Transverse colon (tissue), 4 donors: ENCODE results near the gene STARD3. TPM values are rescaled to one million over a fixed set of nuclear protein-coding genes. Genes with fewer than 3 reads are reported as not detected.

ENCODE experiments used
- DNase-seq: peaks from one replicate; pipeline ENCODE4 v3.0.0-alpha.2; 2019
- H3K27ac ChIP-seq, 4 donors: fragments of 200-600 bp; sonication (generic); 2 replicates each; pipeline ENCODE4 v1.5.1; 2016 to 2018; ENCODE audit warnings: inconsistent platforms in 4 of 4
- H3K27me3 ChIP-seq: fragments of 200-600 bp; sonication (generic); 2 replicates; pipeline ENCODE4 v1.5.1; 2017; ENCODE audit warnings: inconsistent platforms
- H3K36me3 ChIP-seq, 4 donors: fragments of 200-600 bp; sonication (generic); 2 replicates each; pipeline ENCODE4 v1.5.1; 2017 to 2019; ENCODE audit warnings: inconsistent platforms in 4 of 4
- H3K4me1 ChIP-seq, 4 donors: fragments of 200-600 bp; sonication (generic); 2 replicates each; pipeline ENCODE4 v1.5.1; 2017 to 2020; ENCODE audit warnings: inconsistent platforms in 4 of 4
- H3K4me3 ChIP-seq, 4 donors: fragments of 200-600 bp; sonication (generic); 1 replicate in 1 of 4; 2 replicates in 3 of 4; pipeline versions ENCODE4 v1.5.1 to v1.6.1; 2017 to 2019; ENCODE audit warnings: inconsistent platforms in 4 of 4
- H3K9me3 ChIP-seq, 2 donors: fragments of 200-600 bp; sonication (generic); 2 replicates each; pipeline ENCODE4 v1.5.1; 2017 to 2019; ENCODE audit warnings: inconsistent platforms in 2 of 2
- EP300 ChIP-seq: sonication (generic); formaldehyde crosslinking; IDR thresholded peaks from one replicate; pipeline ENCODE4 v1.6.1; 2017; ENCODE audit warnings: antibody characterized with exemption, low read depth
- POLR2A ChIP-seq: fragments of 450-650 bp; IDR thresholded peaks from one replicate; pipeline ENCODE4 v1.6.1; 2016; ENCODE audit warnings: antibody characterized with exemption, mild to moderate bottlenecking, moderate library complexity
- POLR2AphosphoS5 ChIP-seq, 3 donors: sonication (generic); formaldehyde crosslinking; IDR thresholded peaks; one replicate each; pipeline ENCODE4 v1.6.1; 2016; ENCODE audit warnings: antibody characterized with exemption in 3 of 3
- WGBS, 2 donors: methylation state at CpG; one replicate each; pipeline ENCODE4 v1.1.5; 2018; ENCODE audit warnings: low coverage in 1 of 2; 5-methylcytosine and 5-hydroxymethylcytosine counted together
- in situ Hi-C, 4 donors: fragments of 200-750 bp; cut with MboI; loops; one replicate each; pipeline versions ENCODE4 v1.15.0 to v1.15.1; 2017; ENCODE audit warnings: low sequenced_read_pairs in 3 of 4, low pct_ligation_motif_present in 1 of 4, low pct_unique_long_range_greater_than_20kb in 1 of 4
- intact Hi-C: fragments of 100-400 bp; cut with DNase I; formaldehyde crosslinking; loops from one replicate; pipeline ENCODE4 v1.15.1; 2023; ENCODE audit warnings: low total_unique reads
- total RNA-seq, 4 donors: library from RNA; depleted of rRNA; stranded (reverse); fragments of >200 nt; gene quantifications; one replicate each; pipeline ENCODE4 v1.1.0, GENCODE V29; 2016
- TF ChIP-seq, protein P1 (sequence below), 5 experiments: fragments of 200-600 bp in 3 of 5; fragments of 450-650 bp in 2 of 5; sonication (generic) in 3 of 5; IDR thresholded peaks; 1 replicate in 2 of 5; 2 replicates in 3 of 5; pipeline ENCODE4 v1.5.1; 2016 to 2017; ENCODE audit warnings: antibody characterized with exemption in 5 of 5, inconsistent platforms in 3 of 5, mild to moderate bottlenecking in 2 of 5, moderate library complexity in 1 of 5

Gene STARD3
- total RNA-seq, 4 donors from 2014 or later, result 63.5 to 193 (median 73.2) TPM

DNA sequence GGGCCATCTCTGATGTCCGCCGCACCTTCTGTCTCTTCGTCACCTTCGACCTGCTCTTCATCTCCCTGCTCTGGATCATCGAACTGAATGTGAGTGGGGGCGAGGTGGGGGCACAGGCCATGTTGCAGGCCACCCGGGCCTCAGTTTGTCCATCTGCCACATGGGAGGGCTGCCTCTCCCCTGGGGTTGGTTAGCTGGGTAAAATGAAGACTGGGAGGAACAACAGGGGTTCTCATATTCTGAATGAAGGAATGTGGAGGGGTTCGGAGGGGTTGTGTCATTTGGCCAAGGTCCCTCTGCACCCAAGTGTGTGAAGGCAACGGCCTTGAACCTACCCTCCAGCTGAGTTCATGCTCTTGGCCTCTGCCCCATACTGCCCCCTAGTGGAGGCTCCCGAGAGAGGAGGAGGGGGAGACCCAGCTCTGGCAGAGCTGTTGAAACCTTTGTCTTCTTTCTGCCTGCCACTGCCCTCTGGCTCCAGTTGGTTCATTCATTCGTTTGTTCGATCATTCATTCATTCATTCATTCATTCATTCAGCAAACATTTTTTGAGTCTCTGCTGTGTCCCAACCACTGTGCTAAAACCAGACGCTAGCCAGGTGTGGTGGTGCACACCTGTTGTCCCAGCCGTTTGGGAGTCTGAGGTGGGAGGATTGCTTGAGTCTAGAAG, 16.9 kb downstream of the STARD3 start:
- peak; percentile 85 for DNase-seq
- Histone ChIP-seq H3K4me1 (peaks cover 12 to 38% (median 26%) of the 10 kb centered on the region in 4 donors), H3K4me3 (no peak overlapping the region), H3K36me3 (peaks cover 0 to 11% (median 4%) of the 10 kb centered on the region in 4 donors), H3K9me3 (no peaks in the 10 kb centered on the region), H3K27ac (peak overlapping the region in 3 of 4 donors; percentile 71 to 84 (median 77)), H3K27me3 (no peaks in the 10 kb centered on the region)
- WGBS, 2 donors, result 14 to 59% methylated on average over 2 to 14 of the region's 14 CpGs
- TF ChIP-seq POLR2A, result no peak
- peak in 1 of 3 donors; percentile 9 for TF ChIP-seq POLR2AphosphoS5 (IDR thresholded peaks at IDR 0.05)
- no peak for TF ChIP-seq EP300
- TF ChIP-seq, protein P1, sequence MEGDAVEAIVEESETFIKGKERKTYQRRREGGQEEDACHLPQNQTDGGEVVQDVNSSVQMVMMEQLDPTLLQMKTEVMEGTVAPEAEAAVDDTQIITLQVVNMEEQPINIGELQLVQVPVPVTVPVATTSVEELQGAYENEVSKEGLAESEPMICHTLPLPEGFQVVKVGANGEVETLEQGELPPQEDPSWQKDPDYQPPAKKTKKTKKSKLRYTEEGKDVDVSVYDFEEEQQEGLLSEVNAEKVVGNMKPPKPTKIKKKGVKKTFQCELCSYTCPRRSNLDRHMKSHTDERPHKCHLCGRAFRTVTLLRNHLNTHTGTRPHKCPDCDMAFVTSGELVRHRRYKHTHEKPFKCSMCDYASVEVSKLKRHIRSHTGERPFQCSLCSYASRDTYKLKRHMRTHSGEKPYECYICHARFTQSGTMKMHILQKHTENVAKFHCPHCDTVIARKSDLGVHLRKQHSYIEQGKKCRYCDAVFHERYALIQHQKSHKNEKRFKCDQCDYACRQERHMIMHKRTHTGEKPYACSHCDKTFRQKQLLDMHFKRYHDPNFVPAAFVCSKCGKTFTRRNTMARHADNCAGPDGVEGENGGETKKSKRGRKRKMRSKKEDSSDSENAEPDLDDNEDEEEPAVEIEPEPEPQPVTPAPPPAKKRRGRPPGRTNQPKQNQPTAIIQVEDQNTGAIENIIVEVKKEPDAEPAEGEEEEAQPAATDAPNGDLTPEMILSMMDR (IDR thresholded peaks at IDR 0.05), result peak; percentile 69 to 88 (median 81)
- in situ Hi-C loops, result no loop called here
- intact Hi-C loops, result loop anchor here (10.0 kb wide), 1 partner anchor 69 kb away; no protein-coding TSS in a partner anchor

DNA sequence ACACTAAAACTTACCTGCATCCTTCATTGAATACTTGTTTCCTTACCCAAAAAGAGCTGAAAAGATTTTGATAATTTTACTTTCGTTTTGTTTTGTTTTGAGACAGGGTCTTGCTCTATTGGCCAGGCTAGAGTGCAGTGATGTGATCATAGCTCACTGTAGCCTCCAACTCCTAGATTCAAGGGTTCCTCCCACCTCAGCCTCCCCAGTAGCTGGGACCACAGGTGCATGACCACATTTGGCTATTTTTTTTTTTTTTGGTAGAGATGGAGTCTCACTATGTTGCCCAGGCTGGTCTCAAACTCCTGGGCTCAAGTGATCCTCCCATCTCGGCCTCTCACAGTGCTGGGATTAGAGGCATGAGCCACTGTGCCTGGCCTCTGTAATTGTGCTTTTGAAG, 18.2 kb downstream of the STARD3 start:
- Histone ChIP-seq H3K9me3 (no peaks in the 10 kb centered on the region), H3K4me1 (peaks cover 12 to 42% (median 26%) of the 10 kb centered on the region in 4 donors), H3K27ac (no peak overlapping the region), H3K4me3 (no peak overlapping the region), H3K27me3 (no peaks in the 10 kb centered on the region), H3K36me3 (peaks cover 0 to 15% (median 4%) of the 10 kb centered on the region in 4 donors)
- 83 to 88% methylated on average over 1 to 2 of the region's 2 CpGs for WGBS, 2 donors
- intact Hi-C loops, result loop anchor here (10.0 kb wide), 1 partner anchor 70 kb away; no protein-coding TSS in a partner anchor
- no peak for TF ChIP-seq POLR2A
- no peak for TF ChIP-seq POLR2AphosphoS5 (IDR thresholded peaks at IDR 0.05)
- TF ChIP-seq, protein P1 (IDR thresholded peaks at IDR 0.05), result no peak
- TF ChIP-seq EP300, result no peak
- no peak for DNase-seq
- in situ Hi-C loops, result no loop called here

DNA sequence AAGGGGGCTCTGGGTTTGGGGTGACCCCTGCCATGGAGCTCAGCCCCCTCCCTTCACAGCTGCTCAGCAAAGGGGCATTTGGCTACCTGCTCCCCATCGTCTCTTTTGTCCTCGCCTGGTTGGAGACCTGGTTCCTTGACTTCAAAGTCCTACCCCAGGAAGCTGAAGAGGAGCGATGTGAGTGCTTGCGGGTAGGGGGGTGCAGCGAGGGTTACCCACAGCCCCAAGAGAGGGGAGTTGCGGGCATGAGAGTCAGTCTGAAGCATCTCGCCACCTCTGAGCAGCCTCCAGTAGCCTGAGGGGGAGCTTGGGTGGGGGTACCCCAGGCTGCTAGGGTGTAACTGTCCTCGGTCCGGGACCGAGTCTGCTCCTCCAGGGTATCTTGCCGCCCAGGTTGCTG, 21.4 kb downstream of the STARD3 start:
- DNase-seq, result no peak
- intact Hi-C loops (loop anchor here (10.0 kb wide), 1 partner anchor 74 kb away; no protein-coding TSS in a partner anchor), in situ Hi-C loops (no loop called here)
- Histone ChIP-seq H3K27ac (peak overlapping the region in 1 of 4 donors; percentile 48), H3K9me3 (no peaks in the 10 kb centered on the region), H3K4me1 (peaks cover 17 to 32% (median 20%) of the 10 kb centered on the region in 4 donors), H3K4me3 (no peak overlapping the region), H3K27me3 (no peaks in the 10 kb centered on the region), H3K36me3 (peaks cover 0 to 18% (median 8%) of the 10 kb centered on the region in 4 donors)
- WGBS, 2 donors, result 91% methylated on average over 11 of the region's 11 CpGs; no CpG with 5 or more reads in 1 of the 2 donors
- no peak for TF ChIP-seq POLR2A

DNA sequence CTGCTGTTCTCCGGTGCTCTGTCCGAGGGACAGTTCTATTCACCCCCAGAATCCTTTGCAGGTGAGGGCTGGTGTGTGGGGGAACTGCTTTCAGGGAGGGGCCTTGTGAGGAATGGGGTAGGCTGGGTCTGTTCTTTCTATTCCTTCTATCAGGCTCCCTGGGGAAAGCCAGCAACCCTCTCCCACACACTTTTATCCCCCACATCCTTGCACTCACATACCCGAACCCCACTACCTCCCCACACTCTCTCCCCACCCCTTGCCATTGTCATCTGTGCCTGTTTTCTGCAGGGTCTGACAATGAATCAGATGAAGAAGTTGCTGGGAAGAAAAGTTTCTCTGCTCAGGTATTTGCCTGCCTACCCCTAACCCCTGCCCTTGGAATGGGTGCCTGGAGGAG, 21.8 kb downstream of the STARD3 start:
- Histone ChIP-seq H3K27ac (peak overlapping the region; percentile 15 to 60 (median 37)), H3K4me3 (no peak overlapping the region), H3K36me3 (peaks cover 0 to 18% (median 8%) of the 10 kb centered on the region in 4 donors), H3K9me3 (no peaks in the 10 kb centered on the region), H3K27me3 (no peaks in the 10 kb centered on the region), H3K4me1 (peaks cover 16 to 32% (median 22%) of the 10 kb centered on the region in 4 donors)
- intact Hi-C loops, result loop anchor here (10.0 kb wide), 1 partner anchor 74 kb away; no protein-coding TSS in a partner anchor
- no peak for DNase-seq
- 92% methylated on average over 3 of the region's 3 CpGs; no CpG with 5 or more reads in 1 of the 2 donors for WGBS, 2 donors
- no peak for TF ChIP-seq POLR2AphosphoS5 (IDR thresholded peaks at IDR 0.05)
- TF ChIP-seq, protein P1 (IDR thresholded peaks at IDR 0.05), result no peak
- TF ChIP-seq EP300, result no peak
- no peak for TF ChIP-seq POLR2A
- in situ Hi-C loops, result no loop called here
